Measurements from ENCODE around the gene MTMR3. TPM values are rescaled to one million over a fixed set of nuclear protein-coding genes. Genes with fewer than 3 reads are reported as not detected.

The MTMR3 gene
- total RNA-seq, 1 experiment from 2014 or later, result 26.8 TPM

DNA sequence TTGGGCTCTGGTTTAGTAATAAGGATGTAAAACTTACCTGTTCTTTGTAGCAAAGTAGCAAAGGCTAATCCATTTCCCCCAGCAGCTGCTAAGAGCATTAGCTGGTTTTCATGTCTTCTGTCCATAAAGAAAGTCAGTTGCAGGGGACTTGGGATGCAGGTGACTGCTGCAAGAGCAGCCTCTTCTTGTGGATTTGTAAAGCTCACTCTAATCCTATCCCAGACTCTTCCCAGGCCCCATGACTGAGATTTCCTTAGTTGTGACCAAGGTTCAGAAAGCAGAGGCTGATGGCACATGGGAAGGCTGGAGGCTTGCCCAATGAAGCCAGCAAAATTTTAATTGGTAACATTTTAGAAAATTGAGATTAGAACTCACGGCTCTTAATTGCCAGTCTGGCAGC lies 102.9 kb downstream of the MTMR3 start:
- Histone ChIP-seq H3K27me3 (ENCODE audit: control insufficient read depth, insufficient read depth, low read length) (no peaks in the 10 kb centered on the region), H3K4me3 (ENCODE audit: low read depth in 2 of 2, low read length in 2 of 2) (no peak overlapping the region), H3K9me3 (ENCODE audit: control insufficient read depth, insufficient read depth, low read depth, low read length) (no peaks in the 10 kb centered on the region), H3K27ac (ENCODE audit: low read length) (no peak overlapping the region), H3K36me3 (ENCODE audit: control insufficient read depth, insufficient read depth, low read length) (no peaks in the 10 kb centered on the region; the same call in 1 of the 2 replicates), H3K4me1 (ENCODE audit: control insufficient read depth, insufficient read depth, low read length) (no peaks in the 10 kb centered on the region)
- POLR2A ChIA-PET, result interaction anchor here (0.6 kb wide), 1 partner anchor 323 kb away, joined by 3 read pairs; no protein-coding TSS in a partner anchor
- DNase-seq (ENCODE audit: low read depth, low spot score) (no peak), ATAC-seq (no peak)
- BruUV-seq (replicated peaks), result no TSS peak
- in situ Hi-C loops (cut with HindIII; ENCODE audit: low pct_unique_long_range_greater_than_20kb, low sequenced_read_pairs) (no loop called here), intact Hi-C loops (cut with micrococcal nuclease; ENCODE audit: unreplicated experiment) (no loop called here)
- CTCF ChIA-PET, result no interaction called here
- TF ChIP-seq TCF7L2 (IDR thresholded peaks at IDR 0.05; ENCODE audit: low read depth, low read length) (no peak), SIN3A (IDR thresholded peaks at IDR 0.05; ENCODE audit: borderline replicate concordance, insufficient read depth, low read depth, low read length) (no peak), POLR2AphosphoS5 (IDR thresholded peaks at IDR 0.05; ENCODE audit: low read depth, low read length) (no peak), REST (IDR thresholded peaks at IDR 0.05; ENCODE audit: insufficient read depth in 1 of 2, low read depth in 2 of 2, low read length in 1 of 2) (no peak)
- TF ChIP-seq, protein P1, sequence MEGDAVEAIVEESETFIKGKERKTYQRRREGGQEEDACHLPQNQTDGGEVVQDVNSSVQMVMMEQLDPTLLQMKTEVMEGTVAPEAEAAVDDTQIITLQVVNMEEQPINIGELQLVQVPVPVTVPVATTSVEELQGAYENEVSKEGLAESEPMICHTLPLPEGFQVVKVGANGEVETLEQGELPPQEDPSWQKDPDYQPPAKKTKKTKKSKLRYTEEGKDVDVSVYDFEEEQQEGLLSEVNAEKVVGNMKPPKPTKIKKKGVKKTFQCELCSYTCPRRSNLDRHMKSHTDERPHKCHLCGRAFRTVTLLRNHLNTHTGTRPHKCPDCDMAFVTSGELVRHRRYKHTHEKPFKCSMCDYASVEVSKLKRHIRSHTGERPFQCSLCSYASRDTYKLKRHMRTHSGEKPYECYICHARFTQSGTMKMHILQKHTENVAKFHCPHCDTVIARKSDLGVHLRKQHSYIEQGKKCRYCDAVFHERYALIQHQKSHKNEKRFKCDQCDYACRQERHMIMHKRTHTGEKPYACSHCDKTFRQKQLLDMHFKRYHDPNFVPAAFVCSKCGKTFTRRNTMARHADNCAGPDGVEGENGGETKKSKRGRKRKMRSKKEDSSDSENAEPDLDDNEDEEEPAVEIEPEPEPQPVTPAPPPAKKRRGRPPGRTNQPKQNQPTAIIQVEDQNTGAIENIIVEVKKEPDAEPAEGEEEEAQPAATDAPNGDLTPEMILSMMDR (IDR thresholded peaks at IDR 0.05), result no peak

- TF ChIP-seq POLR2AphosphoS5 (IDR thresholded peaks at IDR 0.05; ENCODE audit: low read depth, low read length) (no peak), REST (IDR thresholded peaks at IDR 0.05; ENCODE audit: insufficient read depth in 1 of 2, low read depth in 2 of 2, low read length in 1 of 2) (no peak), SIN3A (IDR thresholded peaks at IDR 0.05; ENCODE audit: borderline replicate concordance, insufficient read depth, low read depth, low read length) (no peak), TCF7L2 (IDR thresholded peaks at IDR 0.05; ENCODE audit: low read depth, low read length) (no peak)
- TF ChIP-seq, protein P1 (IDR thresholded peaks at IDR 0.05), result no peak
- BruUV-seq (replicated peaks), result no TSS peak
- ChIA-PET POLR2A (no interaction called here), CTCF (no interaction called here)
- Histone ChIP-seq H3K4me1 (ENCODE audit: control insufficient read depth, insufficient read depth, low read length) (no peaks in the 10 kb centered on the region), H3K4me3 (ENCODE audit: low read depth in 2 of 2, low read length in 2 of 2) (no peak overlapping the region), H3K27me3 (ENCODE audit: control insufficient read depth, insufficient read depth, low read length) (no peaks in the 10 kb centered on the region), H3K27ac (ENCODE audit: low read length) (no peak overlapping the region), H3K9me3 (ENCODE audit: control insufficient read depth, insufficient read depth, low read depth, low read length) (no peaks in the 10 kb centered on the region), H3K36me3 (ENCODE audit: control insufficient read depth, insufficient read depth, low read length) (no peaks in the 10 kb centered on the region; the same call in 1 of the 2 replicates)
- DNase-seq (ENCODE audit: low read depth, low spot score) (no peak), ATAC-seq (no peak)
- intact Hi-C loops (cut with micrococcal nuclease; ENCODE audit: unreplicated experiment), result no loop called here
- in situ Hi-C loops (cut with HindIII; ENCODE audit: low pct_unique_long_range_greater_than_20kb, low sequenced_read_pairs), result no loop called here
Observed at GRCh38 chr22:29987137-29987536, 104.2 kb downstream of the MTMR3 start.

All from Panc1 (cell line).